HepG2 (cell line): ENCODE measurements around the gene CYP11A1. TPM values are rescaled to one million over a fixed set of nuclear protein-coding genes. Genes with fewer than 3 reads are reported as not detected.

ENCODE experiments used
- CCAR2 ChIP-seq: fragments of 200-400 bp; formaldehyde crosslinking; optimal IDR thresholded peaks from 2 replicates; pipeline ENCODE3; 2018; ENCODE audit warnings: low read depth, mild to moderate bottlenecking, low read length, moderate library complexity
- EP300 ChIP-seq, 3 experiments: sonication (generic) in 1 of 3; formaldehyde crosslinking in 1 of 3; IDR thresholded peaks; 2 replicates each; pipeline versions ENCODE4 v1.5.1 to v1.6.1; 2011 to 2020; ENCODE audit warnings: low read depth in 2 of 3, low read length in 2 of 3, borderline replicate concordance in 1 of 3, improper control_type of control experiment in 1 of 3, mild to moderate bottlenecking in 1 of 3, missing genetic modification reagents in 1 of 3, moderate library complexity in 1 of 3
- HCFC1 ChIP-seq: fragments of 150-350 bp; IDR thresholded peaks from 2 replicates; pipeline ENCODE4 v1.6.1; 2014; ENCODE audit warnings: low read depth, low read length
- HES4 ChIP-seq: sonication (generic); formaldehyde crosslinking; IDR thresholded peaks from 2 replicates; pipeline ENCODE4 v1.9.0; 2021; ENCODE audit warnings: mild to moderate bottlenecking, missing genetic modification reagents, borderline replicate concordance
- KLF15 ChIP-seq: sonication (generic); formaldehyde crosslinking; IDR thresholded peaks from 2 replicates; pipeline ENCODE4 v1.8.1; 2023; ENCODE audit warnings: borderline replicate concordance, mild to moderate bottlenecking, inconsistent platforms, missing genetic modification reagents, mixed read lengths
- MED13 ChIP-seq: sonication (generic); formaldehyde crosslinking; IDR thresholded peaks from 2 replicates; pipeline ENCODE4 v1.5.0; 2020; ENCODE audit warnings: missing genetic modification reagents
- MYNN ChIP-seq: sonication (generic); formaldehyde crosslinking; IDR thresholded peaks from 2 replicates; pipeline ENCODE4 v1.4.0; 2020; ENCODE audit warnings: mild to moderate bottlenecking, low read depth, missing genetic modification reagents
- SETDB1 ChIP-seq: sonication (generic); formaldehyde crosslinking; IDR thresholded peaks from 2 replicates; pipeline ENCODE4 v1.5.1; 2020; ENCODE audit warnings: missing genetic modification reagents, mild to moderate bottlenecking, borderline replicate concordance
- SMAD3 ChIP-seq: sonication (generic); formaldehyde crosslinking; IDR thresholded peaks from 2 replicates; pipeline ENCODE4 v1.4.0; 2020; ENCODE audit warnings: missing genetic modification reagents
- SYNCRIP ChIP-seq: fragments of 200-400 bp; formaldehyde crosslinking; IDR thresholded peaks from 2 replicates; pipeline ENCODE4 v1.6.1; 2018; ENCODE audit warnings: mild to moderate bottlenecking, low read depth, low read length; ENCODE audit not compliant: insufficient read depth
- TAF15 ChIP-seq: fragments of 200-400 bp; formaldehyde crosslinking; IDR thresholded peaks from one replicate; pipeline ENCODE4 v1.6.1; 2018; ENCODE audit warnings: mild to moderate bottlenecking, low read depth, low read length; ENCODE audit not compliant: poor library complexity, severe bottlenecking
- TBX3 ChIP-seq: fragments of 450-650 bp; IDR thresholded peaks from 2 replicates; pipeline ENCODE4 v1.6.1; 2017; ENCODE audit warnings: antibody characterized with exemption, mild to moderate bottlenecking, inconsistent platforms, borderline replicate concordance
- XBP1 ChIP-seq: sonication (generic); formaldehyde crosslinking; IDR thresholded peaks from 2 replicates; pipeline ENCODE4 v1.5.0; 2020; ENCODE audit warnings: missing genetic modification reagents
- ZBTB7B ChIP-seq: sonication (generic); formaldehyde crosslinking; IDR thresholded peaks from 2 replicates; pipeline ENCODE4 v1.4.0; 2020; ENCODE audit warnings: missing genetic modification reagents
- ZKSCAN1 ChIP-seq: fragments of 150-350 bp; IDR thresholded peaks from 2 replicates; pipeline ENCODE4 v1.6.1; 2014; ENCODE audit warnings: low read length
- ZNF296 ChIP-seq: sonication (generic); formaldehyde crosslinking; conservative IDR thresholded peaks from 2 replicates; pipeline ENCODE4 v1.5.0; 2020; ENCODE audit warnings: mild to moderate bottlenecking, missing genetic modification reagents
- ZNF619 ChIP-seq: sonication (generic); formaldehyde crosslinking; IDR thresholded peaks from 2 replicates; pipeline ENCODE4 v1.4.0; 2020; ENCODE audit warnings: mild to moderate bottlenecking, missing genetic modification reagents
- ZNF678 ChIP-seq: sonication (generic); formaldehyde crosslinking; IDR thresholded peaks from 2 replicates; pipeline ENCODE4 v1.4.0; 2020; ENCODE audit warnings: mild to moderate bottlenecking, missing genetic modification reagents
- ZNF713 ChIP-seq: sonication (generic); formaldehyde crosslinking; IDR thresholded peaks from 2 replicates; pipeline ENCODE4 v1.4.0; 2020; ENCODE audit warnings: mild to moderate bottlenecking, missing genetic modification reagents
- ZNF792 ChIP-seq: IDR thresholded peaks from 2 replicates; pipeline ENCODE4 v1.6.1; 2016
- ZSCAN29 ChIP-seq: sonication (generic); formaldehyde crosslinking; conservative IDR thresholded peaks from 2 replicates; pipeline ENCODE4 v1.4.0; 2020; ENCODE audit warnings: mild to moderate bottlenecking, missing genetic modification reagents
- ZSCAN9 ChIP-seq: IDR thresholded peaks from 2 replicates; pipeline ENCODE4 v1.6.1; 2016; ENCODE audit warnings: borderline replicate concordance
- polyA plus RNA-seq, 8 experiments: library from polyadenylated mRNA; depleted of rRNA in 3 of 8; stranded (reverse) in 7 of 8; unstranded in 1 of 8; fragments of >200 nt; fragmentation: Illumina TruSeq in 4 of 8; extraction: Trizol in 4 of 8; gene quantifications; 2 replicates each; pipeline versions ENCODE4 v1.2.1 to v1.2.3, GENCODE V29; 2011 to 2016; ENCODE audit warnings: low read depth in 4 of 8, missing spikeins in 1 of 8, mixed read lengths in 1 of 8; ENCODE audit not compliant: insufficient read depth in 1 of 8
- total RNA-seq, 5 experiments: library from RNA; depleted of rRNA; stranded (reverse); fragments of >200 nt; fragmentation: Illumina TruSeq; extraction: Trizol; gene quantifications; 2 replicates each; pipeline ENCODE4 v1.2.3, GENCODE V29; 2016; ENCODE audit warnings: low read depth in 1 of 5
- TF ChIP-seq, protein P1 (sequence below), 2 experiments: sonication (generic) in 1 of 2; formaldehyde crosslinking in 1 of 2; IDR thresholded peaks; 2 replicates each; pipeline versions ENCODE4 v1.6.1 to v1.9.0; 2014 to 2022; ENCODE audit warnings: antibody characterized with exemption in 1 of 2, borderline replicate concordance in 1 of 2, inconsistent platforms in 1 of 2, low read depth in 1 of 2, missing genetic modification reagents in 1 of 2

Gene CYP11A1
- total and polyA plus RNA-seq, 2 of the 13 experiments (the other 11 are each of a cell fraction or from before 2014, with no cell fraction given), result 0.66 to 0.92 TPM

DNA sequence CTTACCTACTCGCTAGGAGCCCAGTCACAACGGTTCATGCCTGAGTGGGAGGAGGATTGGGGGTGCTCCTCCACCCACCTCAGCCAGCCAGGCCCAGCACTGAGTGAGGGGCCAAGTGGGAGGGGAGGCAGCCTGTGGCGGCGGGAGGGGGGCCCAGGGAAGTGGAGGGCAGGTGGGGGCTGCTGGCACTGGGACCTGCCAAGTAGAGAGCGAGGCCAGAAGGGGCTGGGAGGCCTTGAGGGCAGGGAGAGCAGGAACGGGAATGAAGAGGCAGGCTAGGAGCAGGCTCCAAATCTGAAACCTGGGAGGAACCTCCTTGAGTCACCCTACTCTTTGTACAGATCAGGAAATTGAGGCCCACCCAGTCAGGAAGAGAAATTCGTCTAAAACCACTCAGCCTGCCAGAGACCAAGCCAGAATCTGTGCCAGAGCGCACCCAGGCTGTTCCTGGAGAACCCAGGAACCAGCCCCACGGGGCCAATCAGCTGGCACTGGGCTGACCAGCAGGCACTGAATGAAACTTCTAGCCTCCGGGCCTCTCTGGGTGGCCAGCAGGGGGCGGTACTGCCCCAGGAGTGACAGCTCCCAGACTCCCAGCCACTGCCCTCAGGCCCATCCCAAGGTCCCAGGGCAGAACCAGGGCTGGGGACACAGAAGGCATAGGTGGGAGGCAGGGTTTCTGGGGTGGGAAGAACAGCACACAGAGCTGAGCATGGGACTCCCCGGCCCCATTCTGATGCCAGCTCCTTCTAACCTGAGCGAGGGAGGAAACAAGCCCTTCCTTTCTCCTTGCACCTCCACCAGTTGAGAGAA lies 14.8 kb upstream of the CYP11A1 start (continued):
- no peak for TF ChIP-seq KLF15
- no peak for TF ChIP-seq ZSCAN29
- TF ChIP-seq ZNF792 (CRISPR knock-in tag), result no peak
- no peak for TF ChIP-seq SETDB1
- no peak for TF ChIP-seq EP300 (IDR thresholded peaks at IDR 0.05; ENCODE audit: low read depth in 2 of 2, low read length in 2 of 2)
- TF ChIP-seq EP300 (CRISPR knock-in tag; IDR thresholded peaks at IDR 0.05; ENCODE audit: borderline replicate concordance), result no peak
- no peak for TF ChIP-seq ZKSCAN1
- peak; percentile 37; the same call in 1 of the 2 replicates for TF ChIP-seq ZBTB7B
- no peak for TF ChIP-seq CCAR2
- TF ChIP-seq XBP1 (CRISPR knock-in tag), result no peak
- TF ChIP-seq MED13 (CRISPR knock-in tag), result no peak
- TF ChIP-seq MYNN (CRISPR knock-in tag), result no peak
- TF ChIP-seq ZSCAN9 (CRISPR knock-in tag), result no peak
- TF ChIP-seq SMAD3, result peak; percentile 66; the same call in 1 of the 2 replicates
- no peak for TF ChIP-seq SYNCRIP
- TF ChIP-seq HCFC1, result 0 out of 2 replicates have a peak, but pooled peaks have one; percentile 26
- no peak for TF ChIP-seq ZNF713
- no peak for TF ChIP-seq HES4 (CRISPR knock-in tag)
- TF ChIP-seq ZNF296 (CRISPR knock-in tag), result no peak
- TF ChIP-seq, protein P1, sequence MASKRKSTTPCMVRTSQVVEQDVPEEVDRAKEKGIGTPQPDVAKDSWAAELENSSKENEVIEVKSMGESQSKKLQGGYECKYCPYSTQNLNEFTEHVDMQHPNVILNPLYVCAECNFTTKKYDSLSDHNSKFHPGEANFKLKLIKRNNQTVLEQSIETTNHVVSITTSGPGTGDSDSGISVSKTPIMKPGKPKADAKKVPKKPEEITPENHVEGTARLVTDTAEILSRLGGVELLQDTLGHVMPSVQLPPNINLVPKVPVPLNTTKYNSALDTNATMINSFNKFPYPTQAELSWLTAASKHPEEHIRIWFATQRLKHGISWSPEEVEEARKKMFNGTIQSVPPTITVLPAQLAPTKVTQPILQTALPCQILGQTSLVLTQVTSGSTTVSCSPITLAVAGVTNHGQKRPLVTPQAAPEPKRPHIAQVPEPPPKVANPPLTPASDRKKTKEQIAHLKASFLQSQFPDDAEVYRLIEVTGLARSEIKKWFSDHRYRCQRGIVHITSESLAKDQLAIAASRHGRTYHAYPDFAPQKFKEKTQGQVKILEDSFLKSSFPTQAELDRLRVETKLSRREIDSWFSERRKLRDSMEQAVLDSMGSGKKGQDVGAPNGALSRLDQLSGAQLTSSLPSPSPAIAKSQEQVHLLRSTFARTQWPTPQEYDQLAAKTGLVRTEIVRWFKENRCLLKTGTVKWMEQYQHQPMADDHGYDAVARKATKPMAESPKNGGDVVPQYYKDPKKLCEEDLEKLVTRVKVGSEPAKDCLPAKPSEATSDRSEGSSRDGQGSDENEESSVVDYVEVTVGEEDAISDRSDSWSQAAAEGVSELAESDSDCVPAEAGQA (IDR thresholded peaks at IDR 0.05; ENCODE audit: low read depth), result no peak
- TF ChIP-seq, protein P1 (CRISPR knock-in tag; IDR thresholded peaks at IDR 0.05; ENCODE audit: borderline replicate concordance), result no peak
- TF ChIP-seq TBX3, result no peak
- TF ChIP-seq TAF15, result no peak
- no peak for TF ChIP-seq ZNF619 (CRISPR knock-in tag)
- no peak for TF ChIP-seq ZNF678
